Sigmoid colon (tissue), 7 donors: ENCODE measurements around the gene PIGQ. TPM values are rescaled to one million over a fixed set of nuclear protein-coding genes. Genes with fewer than 3 reads are reported as not detected.

Experiments
- DNase-seq: peaks from one replicate; pipeline ENCODE4 v3.0.0-alpha.2; 2019
- H3K27ac ChIP-seq, 4 donors: fragments of 200-600 bp; sonication (generic); one replicate each; pipeline ENCODE4 v1.5.1; 2016 to 2019; ENCODE audit warnings: mild to moderate bottlenecking in 1 of 4
- H3K27me3 ChIP-seq, 3 donors: fragments of 200-600 bp; sonication (generic); one replicate each; pipeline ENCODE4 v1.5.1; 2019; ENCODE audit warnings: mild to moderate bottlenecking in 1 of 3
- H3K36me3 ChIP-seq, 4 donors: fragments of 200-600 bp; sonication (generic); one replicate each; pipeline ENCODE4 v1.5.1; 2016 to 2019
- H3K4me1 ChIP-seq, 4 donors: fragments of 200-600 bp; sonication (generic); one replicate each; pipeline ENCODE4 v1.5.1; 2017 to 2019
- H3K4me3 ChIP-seq, 4 donors: fragments of 200-600 bp; sonication (generic); one replicate each; pipeline ENCODE4 v1.5.1; 2017 to 2019; ENCODE audit warnings: mild to moderate bottlenecking in 2 of 4, moderate library complexity in 1 of 4
- H3K9me3 ChIP-seq, 4 donors: fragments of 200-600 bp in 3 of 4; sonication (generic) in 3 of 4; one replicate each; pipeline versions ENCODE4 v1.5.1 to v1.6.1; 2013 to 2019
- EP300 ChIP-seq, 4 donors: sonication (generic); formaldehyde crosslinking; IDR thresholded peaks; one replicate each; pipeline ENCODE4 v1.6.1; 2017; ENCODE audit warnings: antibody characterized with exemption in 4 of 4
- POLR2A ChIP-seq, 2 donors: fragments of 450-650 bp; IDR thresholded peaks; one replicate each; pipeline ENCODE4 v1.6.1; 2016; ENCODE audit warnings: antibody characterized with exemption in 2 of 2, mild to moderate bottlenecking in 2 of 2, moderate library complexity in 2 of 2
- POLR2AphosphoS5 ChIP-seq, 4 donors: sonication (generic); formaldehyde crosslinking; IDR thresholded peaks; one replicate each; pipeline ENCODE4 v1.6.1; 2017; ENCODE audit warnings: antibody characterized with exemption in 4 of 4
- WGBS, 2 donors: extraction: QIAGEN DNeasy Blood & Tissue Kit; methylation state at CpG; one replicate each; pipeline ENCODE4 v1.1.7; 2013; 5-methylcytosine and 5-hydroxymethylcytosine counted together
- intact Hi-C: fragments of 100-400 bp; cut with DNase I; formaldehyde crosslinking; loops from one replicate; pipeline ENCODE4 v1.15.1; 2023
- polyA plus RNA-seq, 3 donors: library from polyadenylated mRNA; stranded (reverse); fragments of 200-250 nt; gene quantifications; one replicate each; pipeline ENCODE4 v1.2.3, GENCODE V29; 2013
- total RNA-seq, 4 donors: library from RNA; depleted of rRNA; stranded (reverse); fragments of >200 nt; gene quantifications; one replicate each; pipeline ENCODE4 v1.1.0, GENCODE V29; 2016
- TF ChIP-seq, protein P1 (sequence below), 4 experiments: fragments of 450-650 bp in 3 of 4; fragments of 200-600 bp in 1 of 4; IDR thresholded peaks; one replicate each; pipeline ENCODE4 v1.5.1; 2016 to 2019; ENCODE audit warnings: antibody characterized with exemption in 4 of 4, mild to moderate bottlenecking in 3 of 4, moderate library complexity in 2 of 4
- donor health status: healthy with polysubstance abuse.
- donor health status: Bipolar disorder and iron deficiency.
- donor health status: healthy.

The PIGQ gene
- total and polyA plus RNA-seq, 7 donors = 11.1 to 47.4 (median 17.8) TPM

DNA sequence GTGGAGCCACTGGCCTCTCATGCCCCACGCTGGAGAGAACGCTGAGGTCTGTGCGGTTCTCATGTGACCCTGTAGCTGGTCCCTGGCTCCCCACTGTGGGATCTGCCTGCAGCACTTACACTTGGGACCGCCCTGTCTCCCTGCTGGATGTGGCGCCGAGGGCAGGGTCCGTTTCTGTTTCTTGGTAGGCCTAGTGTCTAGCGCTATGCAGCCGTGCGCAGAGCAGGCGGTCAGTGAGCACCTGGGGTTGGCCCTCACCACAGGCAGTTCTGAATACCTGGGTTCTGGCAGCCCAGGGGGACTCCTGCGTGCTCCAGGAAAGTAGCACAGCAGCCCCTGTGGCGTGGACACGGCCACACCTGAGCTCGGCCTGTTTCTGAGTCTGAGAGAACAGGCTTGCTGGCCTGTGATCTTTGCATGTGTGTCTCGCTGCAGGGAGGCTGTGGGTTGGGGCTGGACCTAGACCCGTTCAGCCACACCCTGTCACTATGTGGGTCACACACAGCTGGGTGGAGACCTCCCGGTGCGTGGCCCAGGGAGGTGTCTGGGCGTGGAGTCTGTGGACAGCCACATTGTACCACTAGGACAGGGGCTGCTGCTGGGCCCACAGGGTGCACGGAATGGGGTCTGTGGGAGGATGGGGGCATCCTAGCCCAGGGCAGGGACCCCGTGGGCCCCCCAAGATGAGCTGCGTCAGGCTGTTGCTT, 39.5 kb upstream of the PIGQ start:
- WGBS, 2 donors = 59 to 81% methylated on average over 23 of the region's 23 CpGs
- H3K27me3 ChIP-seq = no peaks in the 10 kb centered on the region
- H3K9me3 ChIP-seq = no peaks in the 10 kb centered on the region
- H3K4me1 ChIP-seq = peaks cover 0 to 45% (median 41%) of the 10 kb centered on the region in 4 donors
- no peak overlapping the region for H3K4me3 ChIP-seq
- H3K36me3 ChIP-seq = peaks cover 0 to 3% (median 0%) of the 10 kb centered on the region in 4 donors
- no peak overlapping the region for H3K27ac ChIP-seq
- TF ChIP-seq POLR2AphosphoS5 (IDR thresholded peaks at IDR 0.05) = no peak
- no peak for TF ChIP-seq POLR2A (IDR thresholded peaks at IDR 0.05)
- TF ChIP-seq EP300 (IDR thresholded peaks at IDR 0.05) = no peak
- TF ChIP-seq, protein P1, sequence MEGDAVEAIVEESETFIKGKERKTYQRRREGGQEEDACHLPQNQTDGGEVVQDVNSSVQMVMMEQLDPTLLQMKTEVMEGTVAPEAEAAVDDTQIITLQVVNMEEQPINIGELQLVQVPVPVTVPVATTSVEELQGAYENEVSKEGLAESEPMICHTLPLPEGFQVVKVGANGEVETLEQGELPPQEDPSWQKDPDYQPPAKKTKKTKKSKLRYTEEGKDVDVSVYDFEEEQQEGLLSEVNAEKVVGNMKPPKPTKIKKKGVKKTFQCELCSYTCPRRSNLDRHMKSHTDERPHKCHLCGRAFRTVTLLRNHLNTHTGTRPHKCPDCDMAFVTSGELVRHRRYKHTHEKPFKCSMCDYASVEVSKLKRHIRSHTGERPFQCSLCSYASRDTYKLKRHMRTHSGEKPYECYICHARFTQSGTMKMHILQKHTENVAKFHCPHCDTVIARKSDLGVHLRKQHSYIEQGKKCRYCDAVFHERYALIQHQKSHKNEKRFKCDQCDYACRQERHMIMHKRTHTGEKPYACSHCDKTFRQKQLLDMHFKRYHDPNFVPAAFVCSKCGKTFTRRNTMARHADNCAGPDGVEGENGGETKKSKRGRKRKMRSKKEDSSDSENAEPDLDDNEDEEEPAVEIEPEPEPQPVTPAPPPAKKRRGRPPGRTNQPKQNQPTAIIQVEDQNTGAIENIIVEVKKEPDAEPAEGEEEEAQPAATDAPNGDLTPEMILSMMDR (IDR thresholded peaks at IDR 0.05) = no peak
- DNase-seq = no peak
- intact Hi-C loops = no loop called here

DNA sequence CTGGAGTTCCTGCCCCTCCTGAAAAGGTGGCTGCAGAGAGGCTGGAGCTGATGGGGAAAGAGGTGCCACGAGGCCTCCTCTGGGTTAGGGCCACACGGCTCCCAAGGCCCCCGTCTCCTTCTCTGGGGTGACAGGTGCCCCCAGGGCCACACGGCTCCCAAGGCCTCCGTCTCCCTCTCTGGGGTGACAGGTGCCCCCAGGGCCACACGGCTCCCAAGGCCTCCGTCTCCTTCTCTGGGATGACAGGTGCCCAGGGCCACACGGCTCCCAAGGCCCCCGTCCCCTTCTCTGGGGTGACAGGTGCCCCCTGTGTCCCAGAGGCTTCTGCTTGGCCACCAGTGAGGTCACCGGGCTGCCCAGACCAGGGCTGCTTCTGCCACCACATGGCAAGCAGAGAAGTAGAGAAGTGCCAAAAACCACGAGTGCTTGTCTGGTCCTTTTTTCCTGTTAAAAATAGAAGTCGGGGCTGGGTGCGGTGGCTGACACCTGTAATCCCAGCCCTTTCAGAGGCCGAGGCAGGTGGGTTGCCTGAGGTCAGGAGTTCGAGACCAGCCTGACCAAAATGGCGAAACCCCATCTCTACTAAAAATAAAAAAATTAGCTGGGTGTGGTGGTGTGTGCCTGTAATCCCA, 38.2 kb upstream of the PIGQ start:
- peaks cover 0 to 14% (median 0%) of the 10 kb centered on the region in 4 donors for H3K36me3 ChIP-seq
- H3K27ac ChIP-seq = no peak overlapping the region
- TF ChIP-seq POLR2A (IDR thresholded peaks at IDR 0.05) (no peak), EP300 (IDR thresholded peaks at IDR 0.05) (no peak), POLR2AphosphoS5 (IDR thresholded peaks at IDR 0.05) (no peak)
- TF ChIP-seq, protein P1 (IDR thresholded peaks at IDR 0.05) = no peak
- peaks cover 0 to 33% (median 28%) of the 10 kb centered on the region in 4 donors for H3K4me1 ChIP-seq
- no peaks in the 10 kb centered on the region for H3K9me3 ChIP-seq
- H3K4me3 ChIP-seq = no peak overlapping the region
- 90 to 92% methylated on average over 16 of the region's 16 CpGs for WGBS, 2 donors
- DNase-seq = no peak
- no peaks in the 10 kb centered on the region for H3K27me3 ChIP-seq
- intact Hi-C loops = no loop called here

DNA sequence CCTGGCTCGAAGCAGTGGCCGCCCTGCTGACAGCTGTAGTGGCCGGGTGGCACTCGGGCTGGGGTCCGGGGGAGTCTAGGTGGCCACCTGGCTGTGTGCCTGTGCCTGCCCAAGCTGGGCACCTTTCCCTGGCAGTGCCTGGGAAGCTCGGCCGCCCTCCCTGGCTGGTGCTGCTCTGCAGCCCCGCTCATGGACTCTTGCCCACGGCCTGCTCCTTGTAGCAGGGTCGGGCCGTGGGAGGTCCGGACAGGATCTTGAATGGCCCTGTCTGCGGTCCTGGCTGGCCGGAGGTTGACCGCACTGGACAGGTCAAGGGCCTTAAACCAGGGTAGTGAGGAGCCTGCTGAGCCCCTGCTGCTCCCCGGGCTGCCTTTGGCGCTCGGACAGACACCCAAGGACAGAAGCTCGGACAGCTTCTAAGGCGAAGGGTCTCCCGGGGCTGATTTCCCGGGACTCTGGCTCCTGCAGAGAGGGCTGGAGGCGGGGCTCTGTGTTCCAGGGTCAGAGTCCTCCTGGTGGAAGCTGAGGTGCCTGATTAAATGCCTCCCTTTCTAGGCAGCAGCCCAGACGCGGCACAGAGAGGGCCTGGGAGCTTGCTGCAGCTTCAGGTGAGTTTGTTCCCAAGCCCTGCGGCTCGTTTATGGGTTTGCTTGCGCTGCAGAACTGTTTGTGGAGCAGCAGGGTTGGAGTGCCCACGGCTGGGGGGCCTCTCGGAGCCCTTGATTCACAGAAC, 36.2 kb upstream of the PIGQ start:
- Histone ChIP-seq H3K27ac (peak overlapping the region in 1 of 4 donors; percentile 9), H3K4me3 (no peak overlapping the region), H3K27me3 (no peaks in the 10 kb centered on the region), H3K36me3 (peaks cover 0 to 31% (median 2%) of the 10 kb centered on the region in 4 donors), H3K4me1 (peaks cover 0 to 25% (median 22%) of the 10 kb centered on the region in 4 donors), H3K9me3 (no peaks in the 10 kb centered on the region)
- WGBS, 2 donors = 20 to 72% methylated on average over 30 of the region's 30 CpGs
- TF ChIP-seq EP300 (IDR thresholded peaks at IDR 0.05) (no peak), POLR2A (IDR thresholded peaks at IDR 0.05) (peak in 1 of 2 donors; percentile 28)
- intact Hi-C loops = no loop called here
- no peak for DNase-seq

DNA sequence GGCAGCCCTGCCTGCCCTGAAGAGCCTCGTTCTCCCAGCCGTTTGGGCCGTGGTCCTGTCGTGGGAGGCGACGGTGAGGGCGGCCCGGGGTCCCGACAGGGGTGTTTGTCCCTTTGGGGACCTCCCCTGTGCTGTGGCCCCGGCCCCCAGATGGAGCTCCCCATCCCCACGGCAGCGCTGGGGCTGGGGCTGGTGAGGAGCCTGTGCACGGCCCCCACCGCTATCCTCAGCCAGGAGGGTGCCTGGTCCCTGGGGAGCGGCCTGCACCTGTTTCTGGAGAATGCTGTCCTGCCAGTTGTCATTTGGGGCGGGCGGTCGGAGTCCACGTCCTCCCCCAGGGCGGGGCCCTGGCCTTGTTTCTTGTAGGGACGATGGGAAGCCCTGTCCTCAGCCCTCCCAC, 35.6 kb upstream of the PIGQ start:
- Histone ChIP-seq H3K27me3 (no peaks in the 10 kb centered on the region), H3K27ac (peak overlapping the region in 1 of 4 donors; percentile 9), H3K4me1 (peaks cover 0 to 19% (median 16%) of the 10 kb centered on the region in 4 donors), H3K4me3 (no peak overlapping the region), H3K36me3 (peaks cover 0 to 31% (median 2%) of the 10 kb centered on the region in 4 donors), H3K9me3 (no peaks in the 10 kb centered on the region)
- TF ChIP-seq, protein P1 (IDR thresholded peaks at IDR 0.05) = no peak
- TF ChIP-seq EP300 (IDR thresholded peaks at IDR 0.05) (no peak), POLR2A (IDR thresholded peaks at IDR 0.05) (no peak), POLR2AphosphoS5 (IDR thresholded peaks at IDR 0.05) (no peak)
- intact Hi-C loops = no loop called here
- WGBS, 2 donors = 13 to 73% methylated on average over 21 of the region's 21 CpGs
- DNase-seq = no peak
